ENCODE results near the gene GPR39.

DNA sequence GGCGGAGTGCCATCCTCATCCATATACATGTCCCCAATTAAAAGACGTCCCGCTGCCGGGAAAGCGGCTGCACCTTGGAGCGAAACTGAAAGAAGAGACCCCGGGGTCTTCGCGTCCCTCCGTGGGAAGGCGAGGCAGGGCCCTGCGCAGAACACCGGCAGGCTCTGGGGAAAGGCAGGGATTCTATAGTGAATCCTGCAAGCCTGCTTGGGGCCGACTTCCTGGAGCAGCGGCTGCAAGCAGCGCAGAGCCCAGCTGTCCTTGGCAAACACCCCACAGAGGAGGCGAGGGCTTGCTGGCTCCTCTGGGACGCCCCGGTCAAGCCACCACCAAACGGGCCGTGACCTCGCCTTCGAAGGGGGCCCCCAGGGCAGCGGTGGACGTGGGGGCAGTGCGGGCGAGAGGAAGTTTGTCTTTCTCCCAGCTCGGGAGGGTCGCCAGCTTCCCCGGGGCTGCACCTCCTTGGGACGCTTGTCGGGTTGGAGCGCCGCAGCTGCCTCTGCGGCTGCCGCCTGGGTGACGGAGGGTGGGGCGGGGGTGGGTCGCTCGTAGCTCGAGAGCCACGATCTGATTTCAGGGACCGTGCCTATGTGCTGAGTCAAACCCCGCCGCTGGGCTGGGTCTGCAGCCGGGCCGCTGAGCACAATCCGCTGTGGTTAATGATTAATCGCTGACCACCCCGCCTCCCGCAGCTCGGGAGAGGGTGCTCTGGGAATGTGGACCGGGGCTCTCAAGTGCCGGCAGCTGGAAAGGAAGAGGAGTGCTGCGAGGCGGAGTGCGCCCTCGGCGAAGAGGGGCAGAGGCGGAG lies 486 bp upstream of the GPR39 start:
- TF ChIP-seq POLR2A (IDR thresholded peaks at IDR 0.05) = no peak
- no peak for TF ChIP-seq CTCF (IDR thresholded peaks at IDR 0.05)

All from adrenal gland (tissue), 5 donors.